Natural killer cell (primary cell): ENCODE measurements around the gene LRR1. TPM values are rescaled to one million over a fixed set of nuclear protein-coding genes. Genes with fewer than 3 reads are reported as not detected.
A peak's percentile ranks its signal among the peaks of the same experiment; 100 is the strongest.
"Not testable (repeated sequence)": the region's sequence is repeated elsewhere in the genome, so short reads cannot be mapped to it uniquely, and the experiment has no call there.

Experiments used
- ATAC-seq, 3 donors: fragments of 150-1000 bp in 2 of 3; fragments of 200-7000 bp in 1 of 3; cut with Tn5 transposase; 1 replicate in 1 of 3; 2 replicates in 2 of 3; pipeline ENCODE4 v1.10.0; 2021; ENCODE audit warnings: mild to moderate bottlenecking in 2 of 3, moderate library complexity in 2 of 3
- DNase-seq, 2 donors: peaks; one replicate each; pipeline versions ENCODE4 v3.0.0 to v3.0.0-alpha.2; 2013 to 2021; ENCODE audit warnings: mixed read lengths in 1 of 2
- H3K27ac ChIP-seq: one replicate; pipeline ENCODE4 v1.5.1; 2013; ENCODE audit warnings: mild to moderate bottlenecking, low read length
- H3K27me3 ChIP-seq: one replicate; pipeline ENCODE4 v1.6.1; 2013; ENCODE audit warnings: low read length; ENCODE audit not compliant: control insufficient read depth, insufficient read depth
- H3K36me3 ChIP-seq: one replicate; pipeline ENCODE4 v1.6.1; 2013; ENCODE audit warnings: low read length; ENCODE audit not compliant: control insufficient read depth, insufficient read depth
- H3K4me1 ChIP-seq: one replicate; pipeline ENCODE4 v1.6.1; 2013; ENCODE audit warnings: low read length; ENCODE audit not compliant: control insufficient read depth, insufficient read depth
- H3K4me3 ChIP-seq: one replicate; pipeline ENCODE4 v1.5.1; 2013; ENCODE audit warnings: low read length
- H3K9me3 ChIP-seq: one replicate; pipeline ENCODE4 v1.6.1; 2013; ENCODE audit warnings: low read length; ENCODE audit not compliant: control insufficient read depth, insufficient read depth
- H3K27ac Mint-ChIP-seq, 2 donors: one replicate each; pipeline ENCODE4 v1.8.0; 2022; ENCODE audit warnings: mild to moderate bottlenecking in 2 of 2, mixed read lengths in 2 of 2, moderate library complexity in 1 of 2
- H3K27me3 Mint-ChIP-seq, 2 donors: one replicate each; pipeline ENCODE4 v1.8.0; 2022; ENCODE audit warnings: low read depth in 2 of 2, mixed read lengths in 2 of 2
- H3K36me3 Mint-ChIP-seq: one replicate; pipeline ENCODE4 v1.8.0; 2022; ENCODE audit warnings: mixed read lengths
- H3K4me1 Mint-ChIP-seq, 2 donors: one replicate each; pipeline ENCODE4 v1.8.0; 2022; ENCODE audit warnings: mixed read lengths in 2 of 2
- H3K4me3 Mint-ChIP-seq: one replicate; pipeline ENCODE4 v1.8.0; 2022; ENCODE audit warnings: mild to moderate bottlenecking, moderate library complexity, mixed read lengths
- H3K9me3 Mint-ChIP-seq, 2 donors: one replicate each; pipeline ENCODE4 v1.8.0; 2022; ENCODE audit warnings: mixed read lengths in 2 of 2
- CTCF ChIP-seq: fragments of 200-600 bp; IDR thresholded peaks from one replicate; pipeline ENCODE4 v1.8.0; 2022; ENCODE audit warnings: antibody characterized with exemption
- WGBS: methylation state at CpG from one replicate; pipeline ENCODE4 v1.1.7; 2013; ENCODE audit warnings: missing lambda C conversion rate; ENCODE audit not compliant: insufficient coverage; 5-methylcytosine and 5-hydroxymethylcytosine counted together
- intact Hi-C: fragments of 100-400 bp; cut with micrococcal nuclease; formaldehyde crosslinking; loops from one replicate; pipeline ENCODE4 v1.14.2; 2022
- total RNA-seq, 4 donors: library from RNA; stranded (reverse); fragments of 120-200 nt in 1 of 4; gene quantifications; one replicate each; pipeline versions ENCODE4 v1.2.3 to v1.2.4, GENCODE V29; 2013 to 2022

The LRR1 gene
- total RNA-seq, 3 donors from 2014 or later (not counting 1 experiment from before 2014, with no cell fraction given): 8.1 to 11.7 (median 8.7) TPM

GRCh38 chr14:49642163-49642562 lies 43.4 kb downstream of the LRR1 start:
- DNase-seq: no peak
- peaks cover 10% of the 10 kb centered on the region for H3K4me1 ChIP-seq
- H3K27ac ChIP-seq: peak overlapping the region; percentile 31
- no peaks in the 10 kb centered on the region for H3K9me3 ChIP-seq
- intact Hi-C loops: no loop called here
- TF ChIP-seq CTCF: no peak
- Mint-ChIP-seq H3K36me3 (peaks cover 7% of the 10 kb centered on the region), H3K4me1 (peaks cover 18 to 28% of the 10 kb centered on the region in 2 donors), H3K9me3 (no peaks in the 10 kb centered on the region), H3K4me3 (no peak overlapping the region), H3K27me3 (no peaks in the 10 kb centered on the region), H3K27ac (peak overlapping the region; percentile 57 to 79)
- H3K27me3 ChIP-seq: no peaks in the 10 kb centered on the region
- ATAC-seq: no peak
- H3K4me3 ChIP-seq: no peak overlapping the region
- H3K36me3 ChIP-seq: peaks cover 7% of the 10 kb centered on the region

GRCh38 chr14:49653508-49653907 lies 54.8 kb downstream of the LRR1 start:
- no peaks in the 10 kb centered on the region for H3K9me3 Mint-ChIP-seq
- WGBS: 91% methylated on average over 5 of the region's 6 CpGs

GRCh38 chr14:49654511-49654910 lies 55.8 kb downstream of the LRR1 start:
- ATAC-seq (no peak), DNase-seq (no peak)
- H3K27me3 ChIP-seq: no peaks in the 10 kb centered on the region
- intact Hi-C loops: no loop called here
- Mint-ChIP-seq H3K27ac (no peak overlapping the region), H3K36me3 (no peaks in the 10 kb centered on the region), H3K9me3 (no peaks in the 10 kb centered on the region), H3K4me3 (no peak overlapping the region), H3K27me3 (no peaks in the 10 kb centered on the region), H3K4me1 (no peaks in the 10 kb centered on the region)
- H3K4me1 ChIP-seq: no peaks in the 10 kb centered on the region
- H3K4me3 ChIP-seq: no peak overlapping the region
- H3K27ac ChIP-seq: no peak overlapping the region
- no peaks in the 10 kb centered on the region for H3K36me3 ChIP-seq
- WGBS: 100% methylated on average over 2 of the region's 3 CpGs
- no peak for TF ChIP-seq CTCF
- H3K9me3 ChIP-seq: no peaks in the 10 kb centered on the region

More at GRCh38 chr14:49653508-49653907, 54.8 kb downstream of the LRR1 start:
- H3K4me3 Mint-ChIP-seq: no peak overlapping the region
- Histone ChIP-seq H3K36me3 (no peaks in the 10 kb centered on the region), H3K4me1 (no peaks in the 10 kb centered on the region), H3K27me3 (no peaks in the 10 kb centered on the region), H3K9me3 (no peaks in the 10 kb centered on the region), H3K27ac (no peak overlapping the region), H3K4me3 (no peak overlapping the region)
- no peak for DNase-seq
- no peaks in the 10 kb centered on the region for H3K4me1 Mint-ChIP-seq
- H3K27me3 Mint-ChIP-seq: no peaks in the 10 kb centered on the region
- no peak for ATAC-seq
- H3K36me3 Mint-ChIP-seq: no peaks in the 10 kb centered on the region
- H3K27ac Mint-ChIP-seq: no peak overlapping the region
- no peak for TF ChIP-seq CTCF
- intact Hi-C loops: no loop called here

- H3K4me3 ChIP-seq, H3K36me3 ChIP-seq, H3K9me3 Mint-ChIP-seq, H3K36me3 Mint-ChIP-seq, H3K27ac ChIP-seq, H3K4me3 Mint-ChIP-seq, H3K9me3 ChIP-seq, intact Hi-C loops, H3K27ac Mint-ChIP-seq, H3K4me1 ChIP-seq, ATAC-seq, H3K27me3 Mint-ChIP-seq, H3K4me1 Mint-ChIP-seq, H3K27me3 ChIP-seq, DNase-seq: not testable (repeated sequence)
- 97% methylated on average over 3 of the region's 6 CpGs for WGBS
Observed at GRCh38 chr14:49657500-49657899, 58.8 kb downstream of the LRR1 start.
